Esophagus squamous epithelium (tissue), 5 donors: ENCODE data around the gene DIPK1B. TPM values are rescaled to one million over a fixed set of nuclear protein-coding genes. Genes with fewer than 3 reads are reported as not detected.

Experiments used
- DNase-seq: peaks from one replicate; lab custom pipeline; 2025; lab: John Stamatoyannopoulos, UW
- H3K27ac ChIP-seq, 4 donors: fragments of 200-600 bp; sonication (generic); one replicate each; pipeline ENCODE4 v1.5.1; 2016 to 2019; ENCODE audit warnings: mild to moderate bottlenecking in 1 of 4
- H3K27me3 ChIP-seq, 4 donors: fragments of 200-600 bp; sonication (generic); 1 replicate in 3 of 4; 2 replicates in 1 of 4; pipeline versions ENCODE4 v1.5.1 to v1.6.0; 2017 to 2021; ENCODE audit warnings: antibody characterized with exemption in 1 of 4
- H3K36me3 ChIP-seq, 3 donors: fragments of 200-600 bp; sonication (generic); one replicate each; pipeline ENCODE4 v1.5.1; 2016 to 2019
- H3K4me1 ChIP-seq, 3 donors: fragments of 200-600 bp; sonication (generic); one replicate each; pipeline ENCODE4 v1.5.1; 2017 to 2019
- H3K4me3 ChIP-seq, 4 donors: fragments of 200-600 bp; sonication (generic); 1 replicate in 3 of 4; 2 replicates in 1 of 4; pipeline ENCODE4 v1.5.1; 2016 to 2019; ENCODE audit warnings: mild to moderate bottlenecking in 2 of 4, moderate library complexity in 1 of 4
- H3K9me3 ChIP-seq, 3 donors: fragments of 200-600 bp; sonication (generic); one replicate each; pipeline ENCODE4 v1.5.1; 2016 to 2019
- CTCF ChIP-seq, 6 experiments: fragments of 450-650 bp in 4 of 6; fragments of 200-600 bp in 2 of 6; sonication (generic) in 2 of 6; IDR thresholded peaks; one replicate each; pipeline ENCODE4 v1.5.1; 2016 to 2019; ENCODE audit warnings: antibody characterized with exemption in 6 of 6, mild to moderate bottlenecking in 4 of 6, moderate library complexity in 4 of 6
- POLR2A ChIP-seq, 4 donors: fragments of 450-650 bp; IDR thresholded peaks; one replicate each; pipeline ENCODE4 v1.6.1; 2017; ENCODE audit warnings: antibody characterized with exemption in 4 of 4, mild to moderate bottlenecking in 4 of 4, moderate library complexity in 3 of 4
- WGBS, 2 donors: methylation state at CpG; one replicate each; pipeline ENCODE4 v1.1.5; 2018; 5-methylcytosine and 5-hydroxymethylcytosine counted together
- intact Hi-C: fragments of 100-400 bp; cut with DNase I; formaldehyde crosslinking; loops from one replicate; pipeline ENCODE4 v1.15.0; 2022
- total RNA-seq, 4 donors: library from RNA; depleted of rRNA; stranded (reverse); fragments of >200 nt; gene quantifications; one replicate each; pipeline ENCODE4 v1.1.0, GENCODE V29; 2016
- donor health status: DM: yes; HTN: yes; CAD: no.

The DIPK1B gene
- total RNA-seq, 4 donors from 2014 or later = 0.48 to 6.3 (median 1.1) TPM

GRCh38 chr9:136714096-136714892 lies 1.9 kb downstream of the DIPK1B start:
- peaks cover 13 to 50% (median 14%) of the 10 kb centered on the region in 3 donors for H3K4me1 ChIP-seq
- H3K27ac ChIP-seq = peak overlapping the region; percentile 9 to 75 (median 66)
- H3K4me3 ChIP-seq = peak overlapping the region in 2 of 4 donors; percentile 53 to 68
- no peak for DNase-seq
- TF ChIP-seq CTCF (IDR thresholded peaks at IDR 0.05) (no peak), POLR2A (IDR thresholded peaks at IDR 0.05) (no peak)
- H3K9me3 ChIP-seq = no peaks in the 10 kb centered on the region
- WGBS, 2 donors = 34 to 56% methylated on average over 8 to 10 of the region's 17 CpGs
- no peaks in the 10 kb centered on the region for H3K36me3 ChIP-seq
- peaks cover 0 to 71% (median 3%) of the 10 kb centered on the region in 4 donors for H3K27me3 ChIP-seq
- intact Hi-C loops = no loop called here

- Histone ChIP-seq H3K27ac (peak overlapping the region; percentile 42 to 75 (median 66)), H3K4me1 (peaks cover 19 to 55% (median 19%) of the 10 kb centered on the region in 3 donors), H3K4me3 (no peak overlapping the region), H3K36me3 (no peaks in the 10 kb centered on the region), H3K27me3 (peaks cover 0 to 66% (median 3%) of the 10 kb centered on the region in 4 donors), H3K9me3 (no peaks in the 10 kb centered on the region)
- intact Hi-C loops = no loop called here
- no peak for TF ChIP-seq CTCF (IDR thresholded peaks at IDR 0.05)
- no peak for TF ChIP-seq POLR2A (IDR thresholded peaks at IDR 0.05)
- no peak for DNase-seq
- 60% methylated on average over 1 of the region's 8 CpGs; no CpG with 5 or more reads in 1 of the 2 donors for WGBS, 2 donors
Measured at GRCh38 chr9:136714893-136715274, 2.5 kb downstream of the DIPK1B start.

GRCh38 chr9:136717399-136717798 lies 5.0 kb downstream of the DIPK1B start:
- intact Hi-C loops = no loop called here
- WGBS, 2 donors = 65% methylated on average over 7 of the region's 16 CpGs; no CpG with 5 or more reads in 1 of the 2 donors
- no peak for DNase-seq

GRCh38 chr9:136718345-136719194 lies 6.2 kb downstream of the DIPK1B start:
- Histone ChIP-seq H3K27me3 (peaks cover 0 to 38% (median 0%) of the 10 kb centered on the region in 4 donors), H3K36me3 (peaks cover 9 to 24% (median 15%) of the 10 kb centered on the region in 3 donors), H3K27ac (peak overlapping the region in 2 of 4 donors; percentile 21 to 33), H3K9me3 (no peaks in the 10 kb centered on the region), H3K4me3 (no peak overlapping the region), H3K4me1 (peaks cover 43 to 72% (median 47%) of the 10 kb centered on the region in 3 donors)
- TF ChIP-seq CTCF (IDR thresholded peaks at IDR 0.05) (no peak), POLR2A (IDR thresholded peaks at IDR 0.05) (no peak)
- 14 to 33% methylated on average over 1 to 3 of the region's 20 CpGs for WGBS, 2 donors
- DNase-seq = no peak
- intact Hi-C loops = no loop called here

More at GRCh38 chr9:136717399-136717798, 5.0 kb downstream of the DIPK1B start:
- no peak overlapping the region for H3K4me3 ChIP-seq
- peaks cover 36 to 71% (median 38%) of the 10 kb centered on the region in 3 donors for H3K4me1 ChIP-seq
- TF ChIP-seq POLR2A (IDR thresholded peaks at IDR 0.05) (no peak), CTCF (IDR thresholded peaks at IDR 0.05) (no peak)
- no peak overlapping the region for H3K27ac ChIP-seq
- peaks cover 0 to 12% (median 3%) of the 10 kb centered on the region in 3 donors for H3K36me3 ChIP-seq
- no peaks in the 10 kb centered on the region for H3K9me3 ChIP-seq
- H3K27me3 ChIP-seq = peaks cover 0 to 50% (median 0%) of the 10 kb centered on the region in 4 donors
